Activated effector memory CD4-positive, alpha-beta T cell treated with anti-CD3 and anti-CD28 coated beads, Interleukin-2, amount 50 U/mL, for 16 hours (primary cell): Measurements from ENCODE around the gene ATP11B.

Source experiments
- DNase-seq: peaks from one replicate; pipeline ENCODE4 v3.0.0-alpha.2; 2020

ATP11B gene

DNA sequence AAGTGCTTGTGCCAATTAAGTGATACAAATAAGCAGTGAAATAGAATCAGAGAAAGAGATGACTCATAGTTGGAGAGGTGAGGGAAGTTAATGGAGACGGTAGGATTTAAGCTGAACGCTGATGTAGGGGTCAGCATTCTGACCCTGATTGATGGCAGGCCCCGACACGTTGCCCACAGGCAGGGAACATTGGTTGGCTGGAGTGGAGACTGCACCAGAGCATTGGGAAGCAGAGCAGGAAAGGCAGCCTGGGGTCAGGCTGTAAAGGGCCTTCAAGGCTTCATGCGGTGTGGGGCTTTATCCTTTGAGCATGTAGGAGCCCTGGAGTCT is 118.4 kb downstream of the ATP11B start:
- no peak for DNase-seq

DNA sequence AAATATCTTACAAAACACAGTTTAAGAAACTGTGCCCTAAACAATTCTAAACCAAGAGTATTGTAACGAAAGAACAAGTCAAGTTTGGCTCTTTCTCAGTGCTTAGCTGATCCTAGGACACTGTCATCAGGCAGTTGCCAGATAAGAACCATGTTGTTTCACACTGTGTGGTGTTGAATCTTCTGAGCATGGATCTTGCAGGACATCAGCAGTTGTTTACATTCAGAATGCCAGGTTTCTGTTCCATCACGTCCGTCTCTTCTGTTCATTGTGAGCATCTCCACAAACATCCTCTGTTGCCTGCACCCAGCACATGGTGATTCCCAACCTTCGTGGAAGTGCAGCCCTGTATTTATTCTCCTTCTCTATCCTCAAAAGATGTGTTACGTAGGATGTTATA is 119.2 kb downstream of the ATP11B start:
- no peak for DNase-seq

DNA sequence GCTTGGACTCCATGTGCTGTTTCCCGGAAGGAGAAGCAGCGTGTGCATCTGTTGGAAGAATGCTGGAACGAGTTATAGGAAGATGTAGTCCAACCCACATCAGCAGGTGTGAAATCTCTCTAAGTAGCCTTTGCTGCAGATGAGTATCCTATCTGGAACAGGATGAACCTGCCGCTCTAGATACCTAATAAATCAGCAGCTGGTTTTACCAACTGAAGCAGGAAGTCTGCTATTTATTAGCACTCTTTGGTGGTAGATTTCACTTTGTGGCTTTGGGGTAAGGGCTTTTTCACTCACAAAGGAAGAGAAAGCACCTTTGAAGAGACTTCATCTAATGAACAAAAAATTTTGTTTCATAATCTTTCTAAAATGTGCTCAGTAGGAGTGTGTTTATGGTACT is 120.6 kb downstream of the ATP11B start:
- no peak for DNase-seq

DNA sequence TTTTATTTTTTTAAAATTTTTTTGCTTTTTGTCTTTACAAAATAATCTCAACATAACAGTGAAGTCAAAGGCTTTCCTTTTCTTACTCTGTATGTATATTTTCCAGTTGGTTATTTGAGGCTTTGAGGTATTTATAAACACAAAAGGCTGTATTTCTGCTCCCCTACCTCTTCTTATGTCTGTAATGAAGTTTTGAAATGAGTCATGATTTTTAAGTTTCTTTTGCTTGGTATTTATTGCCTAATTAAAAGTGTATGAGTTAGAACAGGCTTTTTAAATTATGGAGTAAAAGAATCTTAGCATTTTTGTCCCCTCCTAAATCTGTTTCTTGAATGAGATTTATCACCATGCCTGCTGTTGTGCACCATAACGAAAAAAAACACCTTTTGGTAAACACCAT is 121.0 kb downstream of the ATP11B start:
- no peak for DNase-seq

DNA sequence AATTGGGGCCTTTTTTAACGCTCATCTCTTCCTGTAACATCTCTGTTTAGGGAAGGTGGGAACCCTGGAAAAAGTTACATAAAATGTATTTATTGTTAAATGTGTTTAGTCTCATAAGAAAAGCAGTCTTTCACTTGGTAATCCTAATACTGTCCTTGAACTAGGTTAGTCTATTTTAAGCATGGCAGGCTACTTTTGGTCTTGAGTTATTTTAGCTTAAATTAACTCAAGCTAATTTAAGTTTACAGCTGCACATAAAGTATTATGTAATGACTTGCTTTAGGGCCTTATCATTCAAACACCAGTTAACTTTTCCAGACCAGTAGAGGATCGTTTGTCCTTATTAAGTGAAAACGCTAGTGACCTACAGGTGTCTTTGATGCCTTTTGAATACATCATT is 123.8 kb downstream of the ATP11B start:
- DNase-seq = no peak

DNA sequence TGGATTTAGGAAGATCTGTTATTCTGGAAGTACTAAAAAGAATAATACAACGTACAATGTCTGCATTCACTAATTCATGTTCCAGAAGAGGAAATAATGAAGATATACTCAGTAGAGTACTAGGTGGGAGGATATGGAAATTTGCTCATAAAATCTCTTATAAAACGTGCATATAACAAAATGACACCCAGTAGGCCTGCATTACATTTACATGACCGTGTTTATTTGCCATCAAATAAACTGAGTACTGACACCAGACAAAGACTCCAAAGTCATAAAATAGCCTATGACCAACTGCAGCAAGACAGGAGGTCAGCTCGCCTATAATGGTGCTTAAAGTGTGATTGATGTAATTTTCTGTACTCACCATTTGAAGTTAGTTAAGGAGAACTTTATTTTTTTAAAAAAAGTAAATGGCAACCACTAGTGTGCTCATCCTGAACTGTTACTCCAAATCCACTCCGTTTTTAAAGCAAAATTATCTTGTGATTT is 126.6 kb downstream of the ATP11B start:
- no peak for DNase-seq

DNA sequence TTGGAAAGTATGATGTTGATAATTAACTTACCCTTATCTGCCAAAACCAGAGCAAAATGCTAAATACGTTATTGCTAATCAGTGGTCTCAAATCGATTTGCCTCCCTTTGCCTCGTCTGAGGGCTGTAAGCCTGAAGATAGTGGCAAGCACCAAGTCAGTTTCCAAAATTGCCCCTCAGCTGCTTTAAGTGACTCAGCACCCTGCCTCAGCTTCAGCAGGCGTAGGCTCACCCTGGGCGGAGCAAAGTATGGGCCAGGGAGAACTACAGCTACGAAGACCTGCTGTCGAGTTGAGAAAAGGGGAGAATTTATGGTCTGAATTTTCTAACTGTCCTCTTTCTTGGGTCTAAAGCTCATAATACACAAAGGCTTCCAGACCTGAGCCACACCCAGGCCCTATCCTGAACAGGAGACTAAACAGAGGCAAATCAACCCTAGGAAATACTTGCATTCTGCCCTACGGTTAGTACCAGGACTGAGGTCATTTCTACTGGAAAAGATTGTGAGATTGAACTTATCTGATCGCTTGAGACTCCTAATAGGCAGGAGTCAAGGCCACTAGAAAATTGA is 127.3 kb downstream of the ATP11B start:
- no peak for DNase-seq

DNA sequence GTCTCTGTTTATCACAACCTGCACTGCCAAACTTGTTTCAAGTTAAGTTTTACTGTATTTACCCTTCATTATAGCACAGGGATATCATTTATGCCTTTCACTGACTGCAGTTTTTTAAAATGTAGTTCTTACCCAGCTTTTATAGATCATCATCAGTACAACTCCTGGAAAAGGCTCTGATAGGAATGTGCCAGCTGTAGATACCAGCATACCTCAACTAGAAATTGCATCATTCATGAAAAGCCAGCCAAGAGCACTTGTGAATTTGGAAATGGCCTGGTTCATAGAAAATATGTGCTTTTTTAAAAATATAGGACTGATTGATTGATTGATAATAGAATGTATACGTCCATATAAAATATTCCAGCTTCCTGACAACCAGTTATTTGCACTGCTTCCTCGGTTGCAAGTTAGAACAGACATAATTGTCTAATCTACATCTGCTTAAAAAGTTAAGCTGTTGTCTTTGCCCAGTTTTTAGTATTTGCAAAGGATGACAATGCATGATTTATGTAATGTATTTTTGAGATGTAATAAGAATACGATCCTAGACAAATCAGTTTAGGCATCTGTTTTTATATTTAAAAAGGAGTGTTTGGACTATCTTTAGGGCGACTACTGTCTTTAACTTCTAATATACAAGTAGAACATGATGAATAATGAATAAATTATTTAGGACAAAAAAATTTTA is 128.5 kb downstream of the ATP11B start:
- no peak for DNase-seq

DNA sequence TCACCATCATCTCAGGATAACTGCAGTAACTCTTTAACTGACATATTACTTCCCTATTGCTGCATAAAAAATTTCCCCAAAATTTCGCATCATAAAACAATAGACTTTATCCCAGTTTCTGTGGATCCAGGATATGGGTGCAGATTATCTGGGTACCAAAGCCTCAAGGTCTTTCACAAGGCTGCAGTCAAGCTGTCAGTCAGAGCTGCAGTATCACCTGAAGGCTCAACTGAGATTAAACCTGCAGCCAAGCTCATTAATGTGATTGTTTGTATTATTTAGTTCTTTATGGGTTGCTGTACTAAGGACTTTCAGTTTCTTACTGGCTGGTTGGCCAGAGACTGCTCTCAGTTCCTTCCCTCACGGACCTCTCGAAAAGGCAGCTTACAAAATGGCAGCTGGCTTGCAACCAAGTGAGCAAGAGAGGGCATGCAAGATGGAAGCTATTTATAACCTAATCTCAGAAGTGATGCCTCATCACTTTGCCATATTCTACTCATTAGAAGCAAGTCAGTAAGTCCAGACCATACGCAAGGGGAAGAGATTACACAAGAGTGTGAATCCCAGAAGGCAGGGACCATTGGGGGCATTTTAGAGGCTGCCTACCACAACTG is 132.1 kb downstream of the ATP11B start:
- no peak for DNase-seq

DNA sequence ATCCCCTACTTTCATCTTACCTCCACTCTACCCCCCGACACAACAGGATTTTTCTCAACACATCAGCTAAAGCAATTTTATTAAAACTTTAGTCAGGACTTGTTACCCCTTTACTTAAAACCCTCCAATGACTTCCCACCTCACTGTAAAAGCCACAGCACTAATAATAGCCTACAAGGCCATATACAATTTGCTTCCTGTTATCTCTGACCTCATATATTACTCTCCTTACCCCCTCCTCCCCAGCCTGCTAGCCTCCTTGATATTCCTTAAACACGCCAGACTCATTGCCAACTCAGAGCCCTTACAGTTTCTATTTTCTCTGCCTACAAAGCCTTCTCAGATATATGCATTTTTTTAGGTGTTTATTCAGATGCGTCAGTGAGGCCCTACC is 132.6 kb downstream of the ATP11B start:
- DNase-seq = no peak

DNA sequence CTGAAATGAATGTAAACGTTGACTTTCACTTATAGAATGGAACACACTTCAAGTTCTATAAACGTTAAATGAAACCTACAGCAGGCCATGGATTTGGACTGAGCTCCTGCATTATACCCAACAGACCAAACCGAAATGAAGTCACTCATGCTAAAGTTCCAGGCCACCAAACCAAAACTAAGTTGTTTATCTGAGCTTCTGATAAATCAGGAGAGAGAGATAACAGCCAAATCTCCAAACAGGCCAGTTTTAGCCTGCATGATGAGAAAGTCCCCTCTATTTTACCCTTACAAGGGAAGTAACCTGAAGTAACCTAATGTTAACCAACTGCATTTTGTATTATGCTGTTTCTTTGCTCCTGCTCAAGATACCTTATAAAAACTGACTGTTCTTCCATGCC is 142.5 kb downstream of the ATP11B start:
- DNase-seq = no peak

DNA sequence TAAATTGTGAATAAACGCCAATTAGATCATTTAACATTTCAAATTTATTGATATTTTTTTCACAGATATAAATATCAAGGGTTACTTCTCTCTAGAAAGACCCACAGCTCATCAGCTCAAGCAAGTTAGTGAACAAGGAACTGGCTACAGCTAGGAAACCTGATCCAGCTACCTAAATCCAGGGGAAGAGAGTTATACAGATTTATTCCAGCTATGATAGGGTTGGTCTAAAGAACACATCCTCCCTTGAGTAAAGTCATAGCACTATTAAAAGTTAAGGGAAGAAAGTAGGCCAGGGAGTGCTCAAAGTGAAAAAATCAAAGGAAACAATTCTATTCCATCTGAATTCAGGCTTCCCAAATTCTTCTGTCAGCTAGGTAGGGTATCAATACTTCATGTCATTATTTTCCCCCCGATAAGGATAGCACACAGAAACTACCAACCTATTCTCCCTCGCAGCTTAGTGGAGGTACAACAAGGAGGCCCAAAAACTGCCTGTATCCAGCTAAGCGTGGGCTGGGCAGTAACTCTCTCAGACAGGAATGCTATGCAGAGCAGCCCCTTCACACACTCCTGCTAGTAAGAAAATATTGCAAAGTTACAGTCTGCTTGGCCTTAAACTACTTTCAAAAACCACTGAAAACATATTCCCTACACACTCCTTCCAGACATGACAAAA is 143.1 kb downstream of the ATP11B start:
- no peak for DNase-seq

DNA sequence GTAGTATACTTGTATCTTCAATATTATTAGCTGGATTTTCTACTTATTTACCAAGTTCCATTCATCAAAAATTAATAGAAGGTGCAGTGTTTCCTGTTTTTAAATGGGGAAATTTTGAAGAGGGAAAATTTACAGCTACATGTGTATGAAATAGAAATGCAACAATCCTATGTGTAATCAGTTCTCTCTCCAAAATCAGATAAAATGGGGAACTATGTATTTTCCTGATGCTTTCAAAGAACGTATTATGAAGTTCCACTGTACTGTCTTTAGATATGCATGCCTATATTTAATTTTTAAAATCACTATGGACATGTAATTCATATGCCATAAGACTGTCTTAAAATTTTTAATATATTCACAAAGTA is 143.6 kb downstream of the ATP11B start:
- DNase-seq = no peak

DNA sequence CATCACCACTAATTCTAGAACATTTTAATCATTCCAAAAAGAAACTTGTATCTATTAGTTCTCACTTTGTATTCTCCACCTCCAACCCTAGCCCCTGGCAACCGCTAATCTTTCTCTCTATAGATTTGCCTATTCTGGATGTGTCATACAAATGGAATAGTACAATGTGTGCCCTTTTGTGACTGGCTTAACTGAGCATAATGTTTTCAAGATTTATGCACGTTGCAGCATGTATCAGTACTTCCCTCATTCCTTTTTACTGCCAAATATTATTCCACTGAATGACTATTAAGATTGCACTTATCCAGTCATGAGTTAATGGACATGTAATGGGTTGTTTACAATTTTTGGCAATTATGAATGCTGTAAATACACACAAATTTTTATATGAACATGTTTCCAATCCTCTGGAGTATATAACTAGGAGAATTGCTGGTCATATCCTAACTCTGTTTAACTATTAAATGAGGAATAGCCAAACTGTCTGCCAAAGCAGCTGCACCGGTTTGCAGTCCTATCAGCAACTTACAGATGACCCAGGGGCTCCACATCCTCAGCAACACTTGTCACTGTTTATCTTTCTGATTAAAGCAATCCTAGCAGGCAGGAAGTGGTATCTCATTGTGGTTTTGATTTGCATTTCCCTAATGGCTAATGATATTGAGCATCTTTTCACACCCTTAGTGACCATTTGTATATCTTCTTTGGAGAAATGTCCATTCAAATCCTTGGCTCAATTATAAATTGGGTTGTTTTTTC is 144.2 kb downstream of the ATP11B start:
- DNase-seq = no peak

DNA sequence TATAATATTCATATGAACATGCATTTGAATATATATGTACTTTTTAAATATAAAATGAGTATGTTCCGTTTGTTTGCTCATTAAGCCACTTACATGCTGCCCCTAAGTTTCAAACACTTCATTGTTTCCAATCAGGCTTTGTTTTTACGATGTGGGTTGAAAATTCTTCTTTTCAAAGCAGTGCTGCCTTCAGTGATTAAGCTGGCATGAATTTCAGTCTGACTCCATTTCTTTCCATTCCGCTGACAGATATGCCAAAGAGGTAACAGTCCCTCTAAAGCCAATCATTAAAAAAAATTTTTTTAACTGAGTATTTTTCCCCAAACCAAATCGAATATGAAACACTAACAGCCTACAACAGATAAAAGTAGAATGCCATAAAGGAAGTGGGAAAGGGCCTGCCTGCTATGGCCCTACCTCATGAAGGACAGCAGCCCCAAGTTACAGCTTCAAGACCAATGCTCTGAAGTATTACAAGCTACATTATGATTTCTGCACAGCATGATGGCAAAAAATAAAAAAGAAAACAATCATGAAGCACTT is 147.0 kb downstream of the ATP11B start:
- no peak for DNase-seq

DNA sequence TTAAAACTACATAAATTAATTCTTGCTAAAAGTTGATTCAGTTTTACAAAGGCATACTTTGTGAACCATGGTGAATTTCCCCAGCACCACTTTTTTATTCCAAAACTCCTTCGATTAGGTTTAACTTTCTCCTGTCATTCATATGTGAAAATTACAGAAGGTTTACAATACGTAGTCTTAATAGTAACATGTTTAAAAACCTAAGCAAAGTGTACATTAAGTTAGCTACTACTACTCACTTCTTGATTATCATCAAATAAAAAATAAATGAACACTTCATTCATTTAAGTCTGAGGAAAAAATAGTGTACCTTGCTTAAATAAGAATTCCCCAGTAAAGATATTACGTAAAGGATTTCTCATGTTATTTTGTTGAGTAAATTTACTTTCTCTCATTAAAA is 148.4 kb downstream of the ATP11B start:
- no peak for DNase-seq

DNA sequence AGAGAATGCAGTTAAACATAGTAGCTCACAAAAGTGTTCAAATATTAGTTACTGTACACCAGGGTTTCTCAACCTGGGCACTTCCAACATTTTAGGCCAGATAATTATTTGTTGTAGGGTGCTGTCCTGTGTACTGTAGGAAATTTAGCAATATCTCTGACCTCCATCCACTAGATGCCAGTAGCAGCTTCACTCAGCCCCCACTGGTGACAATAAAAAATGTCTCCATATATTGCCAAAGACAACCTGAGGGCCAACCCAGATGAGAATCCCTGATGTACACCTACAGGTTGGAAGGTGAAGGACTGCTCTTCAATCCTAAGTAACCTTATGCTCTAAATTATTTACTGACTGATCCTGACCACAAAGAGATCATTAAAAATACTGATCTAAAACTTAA is 154.6 kb downstream of the ATP11B start:
- no peak for DNase-seq

DNA sequence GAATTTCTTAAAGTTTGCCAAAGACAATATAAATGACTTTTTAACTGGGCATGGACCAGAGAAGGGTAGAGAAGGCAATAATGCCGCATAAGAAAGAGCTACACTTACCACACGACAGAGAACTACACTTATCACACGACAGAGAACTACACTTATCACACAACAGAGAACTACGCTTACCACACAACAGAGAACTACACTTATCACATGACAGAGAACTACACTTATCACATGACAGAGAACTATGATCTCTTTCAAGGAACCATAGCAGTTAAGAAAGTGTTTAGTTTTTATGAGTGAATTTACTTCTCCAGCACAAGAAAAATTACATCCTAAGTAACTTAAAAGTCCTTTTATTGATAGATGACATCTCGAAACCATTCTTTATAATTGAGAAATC is 155.0 kb downstream of the ATP11B start:
- no peak for DNase-seq

DNA sequence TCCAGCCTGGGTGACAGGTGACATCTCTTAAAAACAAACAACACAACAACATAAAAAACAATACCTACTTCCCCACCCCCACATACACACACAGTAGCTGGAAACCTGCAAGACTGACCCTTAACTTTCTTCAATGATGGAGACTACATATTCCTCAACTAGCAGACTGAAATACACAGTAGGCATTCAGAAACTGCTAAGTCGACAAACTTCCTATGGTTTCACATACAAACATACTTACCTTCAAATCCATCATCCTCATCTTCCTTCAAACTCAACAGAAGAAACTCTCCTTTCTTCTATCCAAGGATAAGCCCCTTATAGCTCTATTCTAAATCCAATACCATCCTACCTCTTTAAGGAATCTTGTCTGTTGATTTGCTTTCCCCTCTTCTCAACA is 156.4 kb downstream of the ATP11B start:
- no peak for DNase-seq

DNA sequence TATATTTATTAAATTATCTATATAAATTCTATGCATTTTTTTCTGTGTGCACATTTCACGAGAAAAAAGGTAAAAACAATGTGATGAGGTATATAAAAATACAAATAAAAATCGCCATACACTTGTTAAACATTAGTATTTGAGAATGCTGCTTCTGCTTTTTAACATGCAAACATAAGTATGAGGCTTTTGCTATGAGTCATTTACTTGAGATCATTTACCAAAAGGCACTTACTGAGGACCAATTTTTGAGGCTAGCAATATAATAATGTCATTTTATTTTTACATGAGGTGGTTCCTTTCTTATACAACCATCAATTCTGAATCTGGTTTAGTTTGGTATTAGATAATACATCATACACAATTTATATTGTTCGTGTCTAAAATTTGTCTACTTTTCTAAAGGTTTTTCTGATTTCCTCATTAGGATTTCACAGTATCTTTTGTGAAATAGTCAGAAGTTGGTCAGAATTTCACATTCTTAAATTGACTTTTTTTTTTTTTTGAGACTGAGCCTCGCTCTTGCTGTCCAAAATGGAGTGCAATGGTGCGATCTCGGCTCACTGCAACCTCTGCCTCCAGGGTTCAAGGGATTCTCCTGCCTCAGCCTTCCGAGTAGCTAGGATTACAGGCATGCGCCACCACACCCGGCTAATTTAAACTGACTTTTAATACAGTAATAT is 161.4 kb downstream of the ATP11B start:
- DNase-seq = no peak

DNA sequence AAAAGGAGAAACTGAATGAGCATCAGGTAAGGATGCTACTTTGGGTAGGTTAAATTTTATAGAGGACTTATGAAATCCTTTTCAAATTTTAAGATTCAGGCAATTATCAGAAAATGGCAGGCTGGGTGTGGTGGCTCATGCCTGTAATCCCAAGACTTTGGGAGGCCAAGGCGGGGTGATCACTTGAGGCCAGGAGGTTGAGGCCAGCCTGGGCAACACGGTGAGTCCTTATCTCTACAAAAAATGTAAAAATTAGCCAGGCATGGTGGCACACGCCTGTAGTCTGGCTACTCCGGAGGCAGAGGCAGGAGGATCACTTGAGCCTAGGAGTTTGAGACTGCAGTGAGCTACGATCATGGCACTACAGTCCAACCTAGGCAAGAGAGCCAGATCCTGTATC is 163.9 kb downstream of the ATP11B start:
- no peak for DNase-seq

DNA sequence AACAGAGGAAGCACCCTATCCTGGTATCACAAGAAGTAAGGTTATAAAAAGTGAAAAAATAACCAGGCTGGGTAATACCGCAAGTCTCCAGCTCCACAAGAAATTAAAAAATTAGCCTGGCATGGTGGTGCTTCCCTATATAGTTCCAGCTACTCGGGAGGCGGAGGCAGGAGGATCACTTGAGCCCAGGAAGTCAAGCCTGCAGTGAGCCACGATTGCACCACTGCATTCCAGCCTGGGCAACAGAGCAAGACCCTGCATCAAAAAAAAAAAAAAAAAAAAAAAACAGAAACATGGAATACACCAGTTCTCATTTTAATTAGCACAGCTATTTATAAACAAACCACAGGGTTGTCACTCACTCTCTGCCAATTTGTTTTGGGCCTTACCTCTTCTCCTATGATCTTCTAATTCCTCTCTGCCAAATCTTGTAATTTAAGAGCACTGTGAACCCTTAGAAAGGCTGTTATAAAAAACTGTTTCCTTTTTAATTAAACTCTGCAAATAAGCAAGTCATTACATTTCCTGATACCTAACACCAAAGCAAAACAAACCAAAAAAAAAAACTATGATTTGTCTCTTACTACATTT is 164.5 kb downstream of the ATP11B start:
- no peak for DNase-seq
